Prostate gland (tissue), 2 donors: Measurements from ENCODE around the gene NLRC3. TPM values are rescaled to one million over a fixed set of nuclear protein-coding genes. Genes with fewer than 3 reads are reported as not detected.

Experiments
- DNase-seq: peaks from one replicate; pipeline ENCODE4 v3.0.0-alpha.2; 2019; ENCODE audit warnings: low spot score
- H3K27ac ChIP-seq, 2 donors: fragments of 200-600 bp; sonication (generic); 2 replicates each; pipeline ENCODE4 v1.5.1; 2017 to 2019
- H3K27me3 ChIP-seq: fragments of 200-600 bp; sonication (generic); replicated peaks from 2 replicates; pipeline ENCODE4 v1.5.1; 2019; ENCODE audit not compliant: insufficient read depth
- H3K36me3 ChIP-seq, 2 donors: fragments of 200-600 bp; sonication (generic); 1 replicate in 1 of 2; 2 replicates in 1 of 2; pipeline versions ENCODE4 v1.5.1 to v1.8.1; 2017 to 2019
- H3K4me1 ChIP-seq: fragments of 200-600 bp; sonication (generic); replicated peaks from 2 replicates; pipeline ENCODE4 v1.5.1; 2019
- H3K4me3 ChIP-seq, 2 donors: fragments of 200-600 bp; sonication (generic); 2 replicates each; pipeline ENCODE4 v1.5.1; 2017 to 2019
- H3K9me3 ChIP-seq: fragments of 200-600 bp; sonication (generic); 2 replicates; pipeline ENCODE4 v1.5.1; 2017
- CTCF ChIP-seq, 4 experiments: fragments of 200-600 bp in 2 of 4; fragments of 450-650 bp in 2 of 4; sonication (generic) in 2 of 4; IDR thresholded peaks; 1 replicate in 3 of 4; 2 replicates in 1 of 4; pipeline ENCODE4 v1.5.1; 2016 to 2019; ENCODE audit warnings: antibody characterized with exemption in 4 of 4, mild to moderate bottlenecking in 2 of 4, moderate library complexity in 2 of 4
- POLR2A ChIP-seq: fragments of 450-650 bp; IDR thresholded peaks from one replicate; pipeline ENCODE4 v1.6.1; 2016; ENCODE audit warnings: antibody characterized with exemption, mild to moderate bottlenecking
- POLR2AphosphoS5 ChIP-seq: sonication (generic); formaldehyde crosslinking; IDR thresholded peaks from one replicate; pipeline ENCODE4 v1.6.1; 2017; ENCODE audit warnings: antibody characterized with exemption
- WGBS: methylation state at CpG from one replicate; pipeline ENCODE4 v1.1.5; 2018; 5-methylcytosine and 5-hydroxymethylcytosine counted together
- intact Hi-C: fragments of 100-400 bp; cut with DNase I; formaldehyde crosslinking; loops from one replicate; pipeline ENCODE4 v1.14.2; 2022
- total RNA-seq, 2 donors: library from RNA; depleted of rRNA; stranded (reverse); fragments of >200 nt; gene quantifications; one replicate each; pipeline ENCODE4 v1.1.0, GENCODE V29; 2016

Gene NLRC3
- total RNA-seq, 2 donors from 2014 or later: 0.85 to 0.87 TPM

- no peak overlapping the region for H3K27ac ChIP-seq
- peaks cover 6% of the 10 kb centered on the region for H3K4me1 ChIP-seq
- no peak overlapping the region for H3K4me3 ChIP-seq
- 64% methylated on average over 5 of the region's 5 CpGs for WGBS
- no peaks in the 10 kb centered on the region for H3K27me3 ChIP-seq
- H3K36me3 ChIP-seq: no peaks in the 10 kb centered on the region
- TF ChIP-seq CTCF (IDR thresholded peaks at IDR 0.05): no peak
- TF ChIP-seq POLR2AphosphoS5: no peak
- TF ChIP-seq POLR2A: no peak
- H3K9me3 ChIP-seq: no peaks in the 10 kb centered on the region
- intact Hi-C loops: no loop called here
- no peak for DNase-seq
Measured at GRCh38 chr16:3608069-3608468, 30.9 kb upstream of the NLRC3 start.

- intact Hi-C loops: no loop called here
Measured at GRCh38 chr16:3607634-3608033, 30.4 kb upstream of the NLRC3 start.

GRCh38 chr16:3607161-3607560 is 30.0 kb upstream of the NLRC3 start:
- no peak for DNase-seq
- no peaks in the 10 kb centered on the region for H3K9me3 ChIP-seq
- H3K36me3 ChIP-seq: no peaks in the 10 kb centered on the region
- H3K4me3 ChIP-seq: no peak overlapping the region
- no peaks in the 10 kb centered on the region for H3K27me3 ChIP-seq
- 92% methylated on average over 7 of the region's 7 CpGs for WGBS
- intact Hi-C loops: no loop called here
- TF ChIP-seq CTCF (IDR thresholded peaks at IDR 0.05): no peak
- TF ChIP-seq POLR2A: no peak
- TF ChIP-seq POLR2AphosphoS5: no peak
- H3K4me1 ChIP-seq: no peaks in the 10 kb centered on the region
- no peak overlapping the region for H3K27ac ChIP-seq

More at GRCh38 chr16:3607634-3608033, 30.4 kb upstream of the NLRC3 start:
- Histone ChIP-seq H3K4me3 (no peak overlapping the region), H3K4me1 (peaks cover 1% of the 10 kb centered on the region), H3K36me3 (no peaks in the 10 kb centered on the region), H3K27ac (no peak overlapping the region), H3K9me3 (no peaks in the 10 kb centered on the region), H3K27me3 (no peaks in the 10 kb centered on the region)
- DNase-seq: no peak
- 90% methylated on average over 2 of the region's 2 CpGs for WGBS
- no peak for TF ChIP-seq POLR2AphosphoS5
- TF ChIP-seq CTCF (IDR thresholded peaks at IDR 0.05): no peak
- TF ChIP-seq POLR2A: no peak

GRCh38 chr16:3606441-3606840 is 29.2 kb upstream of the NLRC3 start:
- no peaks in the 10 kb centered on the region for H3K4me1 ChIP-seq
- no peak for TF ChIP-seq CTCF (IDR thresholded peaks at IDR 0.05)
- no peak for TF ChIP-seq POLR2A
- TF ChIP-seq POLR2AphosphoS5: no peak
- DNase-seq: no peak

GRCh38 chr16:3602320-3602653 is 25.1 kb upstream of the NLRC3 start:
- 94% methylated on average over 7 of the region's 7 CpGs for WGBS
- Histone ChIP-seq H3K9me3 (no peaks in the 10 kb centered on the region), H3K4me3 (no peak overlapping the region), H3K4me1 (no peaks in the 10 kb centered on the region), H3K27ac (no peak overlapping the region), H3K27me3 (no peaks in the 10 kb centered on the region), H3K36me3 (no peaks in the 10 kb centered on the region)
- DNase-seq: no peak
- no peak for TF ChIP-seq POLR2A
- TF ChIP-seq CTCF (IDR thresholded peaks at IDR 0.05): no peak
- TF ChIP-seq POLR2AphosphoS5: no peak
- intact Hi-C loops: no loop called here

More at GRCh38 chr16:3606441-3606840, 29.2 kb upstream of the NLRC3 start:
- no peak overlapping the region for H3K4me3 ChIP-seq
- no peaks in the 10 kb centered on the region for H3K36me3 ChIP-seq
- no peaks in the 10 kb centered on the region for H3K27me3 ChIP-seq
- intact Hi-C loops: no loop called here
- WGBS: 83% methylated on average over 11 of the region's 11 CpGs
- no peak overlapping the region for H3K27ac ChIP-seq
- no peaks in the 10 kb centered on the region for H3K9me3 ChIP-seq
